LNCaP clone FGC (cell line): Measurements from ENCODE around the gene GLB1L.

ENCODE experiments used
- DNase-seq: peaks from one replicate; pipeline ENCODE4 v3.0.0-alpha.2; 2011; ENCODE audit warnings: low read depth
- H3K4me3 ChIP-seq: 2 replicates; pipeline ENCODE4 v1.5.1; 2011; ENCODE audit warnings: mild to moderate bottlenecking, low read depth, low read length, control low read depth
- TF ChIP-seq, protein P1 (sequence below): IDR thresholded peaks from 2 replicates; pipeline ENCODE4 v1.5.1; 2012; ENCODE audit warnings: mild to moderate bottlenecking; ENCODE audit not compliant: control insufficient read depth, insufficient read depth; ENCODE audit errors: extremely low read depth

GLB1L gene

GRCh38 chr2:219186754-219187456, 58.3 kb downstream of the GLB1L start:
- H3K4me3 ChIP-seq, result no peak overlapping the region
- TF ChIP-seq, protein P1, sequence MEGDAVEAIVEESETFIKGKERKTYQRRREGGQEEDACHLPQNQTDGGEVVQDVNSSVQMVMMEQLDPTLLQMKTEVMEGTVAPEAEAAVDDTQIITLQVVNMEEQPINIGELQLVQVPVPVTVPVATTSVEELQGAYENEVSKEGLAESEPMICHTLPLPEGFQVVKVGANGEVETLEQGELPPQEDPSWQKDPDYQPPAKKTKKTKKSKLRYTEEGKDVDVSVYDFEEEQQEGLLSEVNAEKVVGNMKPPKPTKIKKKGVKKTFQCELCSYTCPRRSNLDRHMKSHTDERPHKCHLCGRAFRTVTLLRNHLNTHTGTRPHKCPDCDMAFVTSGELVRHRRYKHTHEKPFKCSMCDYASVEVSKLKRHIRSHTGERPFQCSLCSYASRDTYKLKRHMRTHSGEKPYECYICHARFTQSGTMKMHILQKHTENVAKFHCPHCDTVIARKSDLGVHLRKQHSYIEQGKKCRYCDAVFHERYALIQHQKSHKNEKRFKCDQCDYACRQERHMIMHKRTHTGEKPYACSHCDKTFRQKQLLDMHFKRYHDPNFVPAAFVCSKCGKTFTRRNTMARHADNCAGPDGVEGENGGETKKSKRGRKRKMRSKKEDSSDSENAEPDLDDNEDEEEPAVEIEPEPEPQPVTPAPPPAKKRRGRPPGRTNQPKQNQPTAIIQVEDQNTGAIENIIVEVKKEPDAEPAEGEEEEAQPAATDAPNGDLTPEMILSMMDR, result no peak
- no peak for DNase-seq
